HepG2 (cell line): ENCODE measurements around the gene GALNT18. TPM values are rescaled to one million over a fixed set of nuclear protein-coding genes. Genes with fewer than 3 reads are reported as not detected.

Experiments used
- ATAC-seq: fragments of 200-7000 bp; cut with Tn5 transposase; 3 replicates; pipeline ENCODE4 v1.9.1; 2020; ENCODE audit warnings: mild to moderate bottlenecking, moderate library complexity
- BruUV-seq: library from RNA; stranded (reverse); fragments of 400-500 nt; replicated peaks from 2 replicates; lab custom pipeline; 2021; lab: Mats Ljungman, UMichigan
- CTCF ChIA-PET: fragments of 300-600 bp; formaldehyde crosslinking; extraction: SDS; loops from one replicate; lab custom pipeline; 2021; ENCODE audit warnings: low total read pairs, inconsistent platforms, low intra/inter-chr PET ratio; lab: Yijun Ruan, JAX
- POLR2A ChIA-PET: fragments of 350-600 bp; sonication (Branson Sonifier 250); formaldehyde crosslinking; loops from one replicate; lab custom pipeline; 2020; ENCODE audit warnings: antibody characterized with exemption, inconsistent platforms; lab: Yijun Ruan, JAX
- DNase-seq: peaks from one replicate; pipeline ENCODE4 v3.0.0-alpha.2; 2015; ENCODE audit warnings: low spot score
- FAIRE-seq: peaks from 3 replicates; lab custom pipeline; 2011; peaks lifted over from hg19 to GRCh38; lab: Jason Lieb, UNC
- H2AFZ ChIP-seq: one replicate; pipeline ENCODE4 v1.6.1; 2011; ENCODE audit warnings: low read length, inconsistent platforms
- H3K27ac ChIP-seq: fragments of 300-600 bp; 3 replicates; pipeline ENCODE4 v1.8.0; 2011; ENCODE audit warnings: mixed run types, mild to moderate bottlenecking, mixed read lengths, low read length, inconsistent platforms; ENCODE audit not compliant: insufficient read depth; ENCODE audit errors: extremely low read length
- H3K27me3 ChIP-seq, 2 experiments: fragments of 200-600 bp in 1 of 2; 2 replicates in 1 of 2; 3 replicates in 1 of 2; pipeline versions ENCODE4 v1.6.0 to v1.8.0; 2011; ENCODE audit warnings: low read length in 2 of 2, mild to moderate bottlenecking in 2 of 2, moderate library complexity in 2 of 2, inconsistent platforms in 1 of 2; ENCODE audit not compliant: insufficient read depth in 2 of 2, control insufficient read depth in 1 of 2
- H3K36me3 ChIP-seq, 2 experiments: fragments of 200-600 bp in 1 of 2; replicated peaks in 1 of 2; 2 replicates in 1 of 2; 3 replicates in 1 of 2; pipeline versions ENCODE4 v1.5.1 to v1.8.0; 2011; ENCODE audit warnings: low read length in 2 of 2, inconsistent platforms in 1 of 2; ENCODE audit not compliant: insufficient read depth in 2 of 2, control insufficient read depth in 1 of 2
- H3K4me1 ChIP-seq: 2 replicates; pipeline ENCODE4 v1.5.1; 2012; ENCODE audit warnings: low read length, inconsistent platforms; ENCODE audit not compliant: insufficient read depth
- H3K4me2 ChIP-seq: 2 replicates; pipeline ENCODE4 v1.6.0; 2011; ENCODE audit warnings: low read depth, low read length, inconsistent platforms
- H3K4me3 ChIP-seq, 3 experiments: fragments of 200-600 bp in 1 of 3; sonication (generic), shearing (Covaris generic) in 1 of 3; replicated peaks in 1 of 3; 2 replicates each; pipeline ENCODE4 v1.5.1; 2011 to 2016; ENCODE audit warnings: low read length in 3 of 3, inconsistent platforms in 2 of 3, low read depth in 2 of 3, mild to moderate bottlenecking in 2 of 3, control low read depth in 1 of 3, mixed read lengths in 1 of 3; ENCODE audit not compliant: insufficient read depth in 1 of 3
- H3K79me2 ChIP-seq: one replicate; pipeline ENCODE4 v1.6.1; 2011; ENCODE audit warnings: low read length, inconsistent platforms; ENCODE audit not compliant: insufficient read depth
- H3K9ac ChIP-seq: 2 replicates; pipeline ENCODE4 v1.6.0; 2011; ENCODE audit warnings: mild to moderate bottlenecking, low read depth, low read length, inconsistent platforms; ENCODE audit not compliant: insufficient read depth
- H3K9me3 ChIP-seq: 2 replicates; pipeline ENCODE4 v1.5.1; 2012; ENCODE audit warnings: mild to moderate bottlenecking, low read length
- H4K20me1 ChIP-seq: 2 replicates; pipeline ENCODE4 v1.6.0; 2011; ENCODE audit warnings: inconsistent platforms, mild to moderate bottlenecking, low read length, moderate library complexity; ENCODE audit not compliant: insufficient read depth
- ATF7 ChIP-seq, 2 experiments: fragments of 450-650 bp in 1 of 2; sonication (generic) in 1 of 2; formaldehyde crosslinking in 1 of 2; IDR thresholded peaks; 2 replicates each; pipeline versions ENCODE4 v1.4.0 to v1.6.1; 2016 to 2020; ENCODE audit warnings: antibody characterized with exemption in 1 of 2, mild to moderate bottlenecking in 1 of 2, missing genetic modification reagents in 1 of 2
- CHCHD3 ChIP-seq: sonication (generic); formaldehyde crosslinking; IDR thresholded peaks from 2 replicates; pipeline ENCODE4 v1.8.0; 2022; ENCODE audit warnings: mild to moderate bottlenecking, missing genetic modification reagents, moderate library complexity
- STAT6 ChIP-seq: sonication (generic); formaldehyde crosslinking; IDR thresholded peaks from 2 replicates; pipeline ENCODE4 v1.4.0; 2020; ENCODE audit warnings: missing genetic modification reagents, mild to moderate bottlenecking, borderline replicate concordance
- YEATS4 ChIP-seq: sonication (generic); formaldehyde crosslinking; IDR thresholded peaks from 2 replicates; pipeline ENCODE4 v1.4.0; 2020; ENCODE audit warnings: missing genetic modification reagents, borderline replicate concordance
- ZBTB4 ChIP-seq: sonication (generic); formaldehyde crosslinking; IDR thresholded peaks from 2 replicates; pipeline ENCODE4 v1.4.0; 2020; ENCODE audit warnings: missing genetic modification reagents, mild to moderate bottlenecking, borderline replicate concordance
- WGBS: methylation state at CpG from one replicate; pipeline ENCODE4 v1.1.6; 2017; ENCODE audit warnings: low lambda C conversion rate; 5-methylcytosine and 5-hydroxymethylcytosine counted together
- in situ Hi-C: cut with HindIII; loops from 2 replicates; pipeline ENCODE4 v1.10.0; 2017; ENCODE audit warnings: low pct_unique_long_range_greater_than_20kb; ENCODE audit not compliant: extremely low pct_ligation_motif_present
- intact Hi-C: fragments of 100-400 bp; cut with micrococcal nuclease; formaldehyde crosslinking; loops from one replicate; pipeline ENCODE4 v1.10.0; 2022; ENCODE audit not compliant: unreplicated experiment
- polyA plus RNA-seq, 8 experiments: library from polyadenylated mRNA; depleted of rRNA in 3 of 8; stranded (reverse) in 7 of 8; unstranded in 1 of 8; fragments of >200 nt; fragmentation: Illumina TruSeq in 4 of 8; extraction: Trizol in 4 of 8; gene quantifications; 2 replicates each; pipeline versions ENCODE4 v1.2.1 to v1.2.3, GENCODE V29; 2011 to 2016; ENCODE audit warnings: low read depth in 4 of 8, missing spikeins in 1 of 8, mixed read lengths in 1 of 8; ENCODE audit not compliant: insufficient read depth in 1 of 8
- total RNA-seq, 5 experiments: library from RNA; depleted of rRNA; stranded (reverse); fragments of >200 nt; fragmentation: Illumina TruSeq; extraction: Trizol; gene quantifications; 2 replicates each; pipeline ENCODE4 v1.2.3, GENCODE V29; 2016; ENCODE audit warnings: low read depth in 1 of 5

Gene GALNT18
- total and polyA plus RNA-seq, 2 of the 13 experiments (the other 11 are each of a cell fraction or from before 2014, with no cell fraction given), result 0.11 TPM; not detected in 1

GRCh38 chr11:11253497-11253896, 368.3 kb downstream of the GALNT18 start (continued):
- TF ChIP-seq ZBTB4 (CRISPR knock-in tag) (no peak), YEATS4 (CRISPR knock-in tag) (no peak)

- ATAC-seq, result no peak
- Histone ChIP-seq H3K9ac (no peak overlapping the region), H3K4me2 (no peak overlapping the region), H4K20me1 (no peaks in the 10 kb centered on the region), H3K4me1 (no peaks in the 10 kb centered on the region), H3K36me3 (no peaks in the 10 kb centered on the region), H3K27ac (no peak overlapping the region), H2AFZ (no peak overlapping the region), H3K9me3 (no peaks in the 10 kb centered on the region), H3K79me2 (no peaks in the 10 kb centered on the region), H3K27me3 (peaks cover 0 to 4% of the 10 kb centered on the region in 2 experiments; a peak in 2 of 5 replicates), H3K4me3 (no peak overlapping the region)
- no peak for FAIRE-seq
- no peak for DNase-seq
- in situ Hi-C loops, result no loop called here
- BruUV-seq, result no TSS peak
- 13% methylated on average over 5 of the region's 6 CpGs for WGBS
- ChIA-PET CTCF (no interaction called here), POLR2A (no interaction called here)
- no peak for TF ChIP-seq STAT6 (CRISPR knock-in tag)
- TF ChIP-seq ATF7 (IDR thresholded peaks at IDR 0.05), result peak; percentile 24; the same call in 1 of the 2 replicates
- TF ChIP-seq ATF7 (CRISPR knock-in tag; IDR thresholded peaks at IDR 0.05), result no peak
- TF ChIP-seq CHCHD3 (CRISPR knock-in tag), result no peak
- intact Hi-C loops, result no loop called here
Observed at GRCh38 chr11:11252403-11252802, 369.4 kb downstream of the GALNT18 start.
